RWPE2 (cell line): ENCODE measurements around the gene MTSS2.

Experiments used
- ATAC-seq: fragments of 200-7000 bp; cut with Tn5 transposase; 3 replicates; pipeline ENCODE4 v1.9.1; 2021; ENCODE audit warnings: low read depth
- DNase-seq: peaks from one replicate; pipeline ENCODE4 v3.0.0-alpha.2; 2020; ENCODE audit warnings: low spot score
- H3K27ac ChIP-seq: fragments of 450-650 bp; 2 replicates; pipeline ENCODE4 v1.5.1; 2017; ENCODE audit warnings: mild to moderate bottlenecking; ENCODE audit not compliant: poor library complexity, severe bottlenecking
- H3K27me3 ChIP-seq: fragments of 250-450 bp; sonication (Bioruptor Pico); 2 replicates; pipeline ENCODE4 v1.5.1; 2021; ENCODE audit warnings: mild to moderate bottlenecking, moderate library complexity; ENCODE audit not compliant: insufficient read depth, poor library complexity, severe bottlenecking
- H3K36me3 ChIP-seq: fragments of 250-450 bp; sonication (Bioruptor Pico); 2 replicates; pipeline ENCODE4 v1.5.1; 2020; ENCODE audit warnings: low read depth, mild to moderate bottlenecking, moderate library complexity
- H3K4me1 ChIP-seq: fragments of 250-450 bp; sonication (Bioruptor Pico); 2 replicates; pipeline ENCODE4 v1.5.1; 2021; ENCODE audit warnings: mild to moderate bottlenecking, moderate library complexity; ENCODE audit not compliant: insufficient read depth, poor library complexity, severe bottlenecking
- H3K4me3 ChIP-seq: fragments of 250-450 bp; sonication (Bioruptor Pico); 2 replicates; pipeline ENCODE4 v1.5.1; 2021; ENCODE audit warnings: mild to moderate bottlenecking, moderate library complexity; ENCODE audit not compliant: severe bottlenecking
- H3K9me3 ChIP-seq: fragments of 250-450 bp; sonication (Bioruptor Pico); 2 replicates; pipeline ENCODE4 v1.5.1; 2021; ENCODE audit warnings: mild to moderate bottlenecking, moderate library complexity; ENCODE audit not compliant: severe bottlenecking
- TF ChIP-seq, protein P1 (sequence below): fragments of 450-650 bp; IDR thresholded peaks from one replicate; pipeline ENCODE4 v1.5.1; 2017; ENCODE audit warnings: mild to moderate bottlenecking, moderate library complexity; ENCODE audit not compliant: poor library complexity, severe bottlenecking

MTSS2 gene

DNA sequence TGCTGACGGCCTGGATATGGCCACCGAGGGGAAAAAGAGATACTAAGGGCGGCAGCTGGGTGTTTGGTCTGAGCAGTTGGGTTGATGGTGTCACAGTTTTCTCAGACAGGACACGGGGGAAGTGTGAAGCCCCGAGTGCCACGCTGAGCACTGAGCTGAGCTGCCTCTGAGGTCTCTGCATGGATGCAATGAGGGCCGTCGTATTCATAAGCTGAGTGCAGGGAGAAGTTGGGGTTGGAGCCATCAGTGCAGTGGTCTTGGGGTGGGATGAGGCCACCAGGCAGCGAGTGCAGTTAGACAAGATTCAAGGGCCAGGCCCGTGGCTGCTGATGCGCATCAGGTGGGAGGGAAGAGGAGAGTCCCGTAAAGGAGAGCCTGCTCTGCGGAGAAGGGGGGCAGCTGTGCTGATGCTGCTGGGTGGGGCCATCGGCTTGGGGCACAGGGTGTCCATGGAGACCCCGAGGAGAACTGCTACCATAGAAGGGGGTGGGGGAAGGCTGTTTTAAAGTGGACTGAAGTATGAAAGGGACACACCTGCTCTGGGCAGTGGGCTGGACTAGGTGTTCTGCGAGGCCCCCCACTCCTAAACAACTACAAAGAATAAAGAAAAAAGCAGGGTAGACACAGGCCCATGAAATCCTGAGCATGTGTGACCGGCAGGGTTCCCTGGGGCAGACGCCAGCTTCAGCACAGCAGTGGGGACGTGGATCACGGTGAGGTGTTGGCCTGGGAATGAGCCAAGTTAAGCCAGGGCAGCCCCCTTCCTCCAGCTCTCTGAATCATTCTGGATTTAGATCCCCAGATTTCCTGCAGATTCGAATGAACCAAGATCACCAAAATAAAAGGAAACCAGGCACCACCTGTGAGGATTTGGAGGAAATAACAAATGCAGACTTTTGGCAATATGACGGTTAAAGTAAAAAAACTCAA is 19.8 kb downstream of the MTSS2 start:
- H3K9me3 ChIP-seq: no peaks in the 10 kb centered on the region
- H3K27me3 ChIP-seq: no peaks in the 10 kb centered on the region
- no peak overlapping the region for H3K27ac ChIP-seq
- no peak for ATAC-seq
- DNase-seq: no peak
- TF ChIP-seq, protein P1, sequence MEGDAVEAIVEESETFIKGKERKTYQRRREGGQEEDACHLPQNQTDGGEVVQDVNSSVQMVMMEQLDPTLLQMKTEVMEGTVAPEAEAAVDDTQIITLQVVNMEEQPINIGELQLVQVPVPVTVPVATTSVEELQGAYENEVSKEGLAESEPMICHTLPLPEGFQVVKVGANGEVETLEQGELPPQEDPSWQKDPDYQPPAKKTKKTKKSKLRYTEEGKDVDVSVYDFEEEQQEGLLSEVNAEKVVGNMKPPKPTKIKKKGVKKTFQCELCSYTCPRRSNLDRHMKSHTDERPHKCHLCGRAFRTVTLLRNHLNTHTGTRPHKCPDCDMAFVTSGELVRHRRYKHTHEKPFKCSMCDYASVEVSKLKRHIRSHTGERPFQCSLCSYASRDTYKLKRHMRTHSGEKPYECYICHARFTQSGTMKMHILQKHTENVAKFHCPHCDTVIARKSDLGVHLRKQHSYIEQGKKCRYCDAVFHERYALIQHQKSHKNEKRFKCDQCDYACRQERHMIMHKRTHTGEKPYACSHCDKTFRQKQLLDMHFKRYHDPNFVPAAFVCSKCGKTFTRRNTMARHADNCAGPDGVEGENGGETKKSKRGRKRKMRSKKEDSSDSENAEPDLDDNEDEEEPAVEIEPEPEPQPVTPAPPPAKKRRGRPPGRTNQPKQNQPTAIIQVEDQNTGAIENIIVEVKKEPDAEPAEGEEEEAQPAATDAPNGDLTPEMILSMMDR: no peak
- no peak overlapping the region for H3K4me3 ChIP-seq
- no peaks in the 10 kb centered on the region for H3K4me1 ChIP-seq
- H3K36me3 ChIP-seq: peaks cover 72% of the 10 kb centered on the region

DNA sequence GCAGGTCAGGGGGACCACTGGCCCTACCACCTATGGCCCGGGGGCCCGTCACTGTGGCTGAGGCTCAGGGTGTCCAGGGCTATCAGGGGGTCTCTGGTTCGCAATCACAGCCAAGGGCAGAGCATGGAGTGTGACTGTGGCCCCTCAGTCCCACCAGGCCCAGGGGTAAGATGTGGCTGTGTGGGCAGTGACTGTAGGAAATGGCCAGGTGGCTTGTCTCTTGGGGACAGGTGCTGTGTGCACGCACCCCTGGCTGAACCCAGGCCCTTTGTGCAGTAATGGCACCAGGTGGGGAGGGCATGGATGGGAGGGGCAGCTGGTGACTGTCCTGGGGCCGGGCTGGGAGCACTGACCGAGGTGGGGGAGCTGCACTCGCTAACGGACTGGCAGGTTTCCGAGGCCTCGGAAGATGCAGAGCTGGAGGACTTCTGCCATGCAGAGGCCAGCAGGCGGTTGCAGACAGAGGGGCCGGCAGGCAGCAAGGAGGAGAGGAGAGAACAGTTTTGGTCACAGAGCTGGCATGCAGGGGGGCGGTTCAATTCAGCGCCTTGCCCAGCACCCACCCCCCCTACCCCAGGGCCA is 20.6 kb downstream of the MTSS2 start:
- DNase-seq (peak; percentile 64), ATAC-seq (no peak)
- Histone ChIP-seq H3K27me3 (no peaks in the 10 kb centered on the region), H3K36me3 (peaks cover 64% of the 10 kb centered on the region), H3K9me3 (no peaks in the 10 kb centered on the region), H3K4me3 (no peak overlapping the region), H3K27ac (no peak overlapping the region), H3K4me1 (no peaks in the 10 kb centered on the region)
- TF ChIP-seq, protein P1: no peak

DNA sequence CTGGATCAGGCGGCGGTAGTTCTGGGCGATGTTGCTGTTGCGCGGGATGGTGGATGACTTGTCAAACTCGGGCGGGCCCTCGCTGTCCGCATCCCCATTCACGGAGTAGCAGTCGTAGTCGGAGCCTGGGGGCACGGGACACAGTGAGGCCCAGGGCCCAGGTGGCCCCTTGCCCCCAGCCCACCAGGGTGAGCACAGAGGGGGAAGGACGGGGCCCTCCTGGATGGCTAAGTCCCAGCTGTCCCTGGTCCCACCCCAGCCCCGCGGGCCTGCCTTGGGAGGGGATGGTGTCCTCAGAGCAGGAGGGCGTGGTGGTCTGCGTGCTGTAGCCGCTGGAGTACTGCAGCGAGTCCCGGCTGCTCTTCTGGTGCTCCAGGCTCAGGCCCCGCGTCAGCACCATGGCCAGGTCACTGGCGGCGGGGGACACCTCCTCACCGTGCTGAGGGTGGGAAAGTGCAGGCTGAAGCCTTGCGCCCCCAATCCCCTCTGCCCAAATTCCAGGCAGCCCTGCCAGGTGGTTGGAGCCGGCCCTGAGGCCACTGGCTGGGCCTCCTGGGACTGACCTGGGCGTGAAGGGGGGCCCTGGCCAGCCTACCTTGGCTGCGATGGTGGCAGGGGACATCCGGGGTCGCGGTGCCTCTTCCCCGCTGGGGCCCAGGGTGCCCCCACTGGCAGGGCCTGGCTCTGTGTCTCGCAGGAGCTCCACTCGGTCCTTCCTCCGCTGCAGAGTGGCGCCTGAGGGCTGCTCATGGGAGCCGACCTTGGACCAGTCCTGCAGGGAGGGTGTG is 21.3 kb downstream of the MTSS2 start:
- TF ChIP-seq, protein P1: no peak
- no peak for ATAC-seq
- no peak overlapping the region for H3K27ac ChIP-seq
- H3K36me3 ChIP-seq: peaks cover 57% of the 10 kb centered on the region
- DNase-seq: peak; percentile 64
- H3K9me3 ChIP-seq: no peaks in the 10 kb centered on the region
- H3K27me3 ChIP-seq: no peaks in the 10 kb centered on the region
- no peaks in the 10 kb centered on the region for H3K4me1 ChIP-seq
- no peak overlapping the region for H3K4me3 ChIP-seq

DNA sequence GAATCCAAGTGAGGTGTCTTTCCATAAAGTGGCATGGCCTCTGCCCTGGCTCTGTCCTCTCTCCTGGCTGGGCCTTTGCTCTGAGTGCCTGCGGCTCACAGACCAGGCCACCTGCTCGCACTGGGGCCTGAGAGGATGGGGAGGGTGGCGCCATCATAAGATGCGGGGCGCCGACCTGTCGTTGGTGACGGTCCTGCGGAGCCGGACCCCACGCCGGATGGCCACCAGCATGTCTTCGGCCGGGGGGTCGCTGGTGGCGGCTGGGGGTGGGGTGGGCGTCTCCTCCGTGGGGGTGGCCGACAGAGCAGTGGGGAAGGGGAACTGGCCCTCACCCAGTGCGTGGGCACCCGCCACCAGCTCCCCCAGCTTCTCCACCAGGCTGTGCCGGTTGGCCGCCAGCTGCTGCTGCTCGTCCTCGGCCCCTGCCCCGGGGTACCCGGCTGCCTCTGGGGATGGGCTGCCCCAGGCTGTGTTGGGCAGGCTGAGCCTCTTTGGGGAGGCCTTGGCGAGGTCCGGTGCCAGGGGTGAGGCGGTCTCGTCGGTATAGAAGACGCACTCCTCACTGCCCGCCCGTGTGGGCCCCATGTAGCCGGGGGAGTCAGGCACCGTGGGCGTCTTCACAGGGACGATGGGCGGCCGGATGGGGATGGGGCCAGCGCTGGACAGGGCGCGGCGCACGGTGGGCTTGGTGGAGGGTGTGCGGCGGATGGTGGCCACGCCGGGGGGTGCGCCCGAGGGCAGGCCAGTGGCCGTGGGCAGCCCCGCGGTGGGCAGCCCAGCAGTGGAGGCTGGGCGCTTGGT is 22.1 kb downstream of the MTSS2 start:
- ATAC-seq: no peak
- TF ChIP-seq, protein P1: no peak
- H3K27ac ChIP-seq: peak overlapping the region; percentile 4
- no peaks in the 10 kb centered on the region for H3K4me1 ChIP-seq
- peak; percentile 68 for DNase-seq
- H3K27me3 ChIP-seq: no peaks in the 10 kb centered on the region
- H3K9me3 ChIP-seq: no peaks in the 10 kb centered on the region
- no peak overlapping the region for H3K4me3 ChIP-seq
- H3K36me3 ChIP-seq: peaks cover 49% of the 10 kb centered on the region
